HG03354 (cell line): ENCODE results near the gene PRDM13.
"Not testable (repeated sequence)": the region's sequence is repeated elsewhere in the genome, so short reads cannot be mapped to it uniquely, and the experiment has no call there.

Experiments
- ATAC-seq: cut with Tn5 transposase; IDR thresholded peaks from one replicate; pipeline ENCODE4 v1.9.1; 2021; ENCODE audit warnings: mild to moderate bottlenecking; ENCODE audit not compliant: unreplicated experiment, poor library complexity, severe bottlenecking

The PRDM13 gene

GRCh38 chr6:99618649-99619408 is 12.2 kb downstream of the PRDM13 start:
- ATAC-seq = no peak

- no peak for ATAC-seq
These were observed 12.8 kb downstream of the PRDM13 start for GRCh38 chr6:99619409-99619762.

DNA sequence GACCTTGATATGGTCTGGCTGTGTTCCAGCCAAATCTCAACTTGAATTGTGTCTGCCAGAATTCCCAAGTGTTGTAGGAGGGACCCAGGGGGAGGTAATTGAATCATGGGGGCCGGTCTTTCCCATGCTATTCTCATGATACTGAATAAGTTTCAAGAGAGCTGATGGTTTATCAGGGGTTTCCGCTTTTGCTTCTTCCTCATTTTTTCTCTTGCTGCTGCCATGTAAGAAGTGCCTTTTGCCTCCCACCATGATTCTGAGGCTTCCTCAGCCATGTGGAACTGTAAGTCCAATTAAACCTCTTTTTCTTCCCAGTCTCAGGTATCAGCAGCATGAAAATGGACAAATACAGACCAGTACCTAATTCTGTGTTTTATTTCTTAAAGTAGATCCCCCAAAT is 15.4 kb downstream of the PRDM13 start:
- not testable (repeated sequence) for ATAC-seq

DNA sequence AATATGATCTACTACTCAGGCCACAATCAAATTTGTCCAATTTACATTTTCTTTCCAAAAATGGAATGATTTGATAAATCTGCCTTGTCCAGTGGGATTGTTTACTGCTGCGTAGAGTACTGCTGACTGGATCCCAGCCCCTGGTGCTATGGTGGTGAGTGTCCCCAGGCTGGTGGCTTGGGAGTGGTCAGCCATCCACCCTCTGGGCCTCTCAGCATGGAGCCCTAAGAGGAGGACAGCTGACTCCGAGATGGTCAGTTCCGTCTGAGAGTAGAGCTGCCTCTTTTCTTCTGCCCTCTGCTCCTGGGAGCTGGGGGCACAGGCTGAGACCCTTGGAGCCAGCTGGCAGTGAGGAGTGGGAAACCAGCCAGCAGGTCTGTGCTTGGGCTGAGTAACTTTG is 22.7 kb downstream of the PRDM13 start:
- ATAC-seq = no peak

DNA sequence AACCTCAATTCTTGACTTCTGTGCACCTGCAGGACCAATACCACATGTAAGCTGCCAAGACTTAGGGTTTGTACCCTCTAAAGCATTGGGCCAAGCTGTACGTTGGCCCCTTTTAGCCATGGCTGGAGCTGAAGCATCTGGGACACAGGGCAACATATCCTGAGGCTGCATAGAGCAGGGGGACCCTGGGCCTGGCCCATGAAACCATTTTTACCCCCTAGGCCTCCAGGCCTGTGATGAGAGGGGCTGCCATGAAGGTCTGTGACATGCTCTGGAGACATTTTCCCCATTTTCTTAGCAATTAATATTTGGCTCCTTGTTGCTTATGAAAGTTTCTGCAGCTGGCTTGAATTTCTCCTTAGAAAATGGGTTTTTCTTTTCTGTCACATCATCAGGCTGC is 31.0 kb downstream of the PRDM13 start:
- ATAC-seq = no peak

GRCh38 chr6:99638358-99638757 is 31.7 kb downstream of the PRDM13 start:
- not testable (repeated sequence) for ATAC-seq

DNA sequence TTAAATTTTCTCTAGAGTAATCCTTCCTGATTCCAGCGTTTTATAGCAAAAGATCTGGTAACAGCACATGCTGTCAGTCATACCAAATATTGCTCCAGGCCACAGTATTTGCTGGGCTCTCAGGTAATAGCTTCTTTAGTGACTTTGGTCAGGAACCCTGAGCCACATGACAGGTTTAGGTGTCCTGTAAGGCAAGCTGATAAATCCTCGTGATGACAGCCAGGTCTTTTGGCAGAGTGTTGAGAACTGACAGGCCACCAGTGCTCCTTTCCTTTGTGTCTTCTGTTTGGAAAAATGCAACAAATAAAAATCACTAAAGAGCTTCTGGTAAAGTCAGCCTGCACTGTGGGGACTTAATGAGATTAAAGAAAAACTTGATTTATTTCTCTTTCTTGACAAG is 34.6 kb downstream of the PRDM13 start:
- no peak for ATAC-seq

GRCh38 chr6:99645986-99646385 is 39.4 kb downstream of the PRDM13 start:
- no peak for ATAC-seq

DNA sequence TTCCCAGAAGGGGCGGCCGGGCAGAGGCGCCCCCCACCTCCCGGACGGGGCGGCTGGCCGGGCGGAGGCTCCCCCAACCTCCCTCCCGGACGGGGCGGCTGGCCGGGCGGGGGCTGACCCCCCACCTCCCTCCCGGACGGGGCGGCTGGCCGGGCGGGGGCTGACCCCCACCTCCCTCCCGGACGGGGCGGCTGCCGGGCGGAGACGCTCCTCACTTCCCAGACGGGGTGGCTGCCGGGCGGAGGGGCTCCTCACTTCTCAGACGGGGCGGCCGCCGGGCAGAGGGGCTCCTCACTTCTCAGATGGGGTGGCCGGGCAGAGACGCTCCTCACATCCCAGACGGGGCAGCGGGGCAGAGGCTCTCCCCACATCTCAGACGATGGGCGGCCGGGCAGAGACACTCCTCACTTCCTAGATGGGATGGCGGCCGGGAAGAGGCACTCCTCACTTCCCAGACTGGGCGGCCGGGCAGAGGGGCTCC is 43.5 kb downstream of the PRDM13 start:
- not testable (repeated sequence) for ATAC-seq

DNA sequence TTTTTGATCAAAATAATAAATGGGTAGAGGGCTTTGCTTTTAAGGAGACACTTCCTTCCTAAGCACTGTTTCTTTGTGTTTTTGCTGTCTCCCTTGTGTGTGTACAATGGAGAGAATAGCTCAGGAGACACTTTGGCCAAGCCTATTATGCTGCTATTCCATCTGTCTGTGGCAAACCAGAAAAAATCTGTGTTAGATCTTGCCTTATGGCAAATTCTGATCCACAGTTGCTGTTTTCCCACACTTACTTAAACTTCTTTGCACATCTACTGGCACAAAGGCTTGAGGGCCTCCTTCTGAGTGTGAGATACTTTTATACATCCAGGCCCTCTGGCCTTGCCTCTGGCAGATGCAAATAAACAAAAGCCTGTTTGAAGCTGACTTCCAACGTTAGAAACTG is 53.6 kb downstream of the PRDM13 start:
- ATAC-seq = no peak

- no peak for ATAC-seq
These were observed 55.2 kb downstream of the PRDM13 start for GRCh38 chr6:99661870-99662269.

DNA sequence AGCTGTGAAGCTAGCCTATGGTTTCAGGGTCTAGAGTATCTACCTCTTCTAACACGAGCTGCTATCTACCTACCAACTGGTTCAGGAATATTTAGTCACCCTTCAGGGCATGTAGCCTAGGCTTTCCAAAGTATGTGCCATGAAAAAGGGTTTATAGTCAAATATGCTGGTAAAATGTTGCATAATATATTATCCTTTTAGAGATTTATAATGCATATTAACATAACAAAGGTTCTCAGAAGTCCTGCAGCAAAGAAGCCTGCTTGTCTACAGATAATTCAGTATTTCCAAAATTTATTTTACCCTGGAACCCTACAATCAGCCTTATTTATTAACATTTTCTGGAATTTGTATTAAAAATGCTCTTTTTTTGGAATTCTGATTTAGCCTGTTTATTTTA is 56.0 kb downstream of the PRDM13 start:
- ATAC-seq = no peak
